NCI-H2196 (cell line): Measurements from ENCODE around the gene ABCC5.
"Not testable (repeated sequence)": the region's sequence is repeated elsewhere in the genome, so short reads cannot be mapped to it uniquely, and the experiment has no call there.

ENCODE experiments used
- DNase-seq: peaks from one replicate; lab custom pipeline; 2025; ENCODE audit not compliant: unreplicated experiment; lab: John Stamatoyannopoulos, UW

The ABCC5 gene

DNA sequence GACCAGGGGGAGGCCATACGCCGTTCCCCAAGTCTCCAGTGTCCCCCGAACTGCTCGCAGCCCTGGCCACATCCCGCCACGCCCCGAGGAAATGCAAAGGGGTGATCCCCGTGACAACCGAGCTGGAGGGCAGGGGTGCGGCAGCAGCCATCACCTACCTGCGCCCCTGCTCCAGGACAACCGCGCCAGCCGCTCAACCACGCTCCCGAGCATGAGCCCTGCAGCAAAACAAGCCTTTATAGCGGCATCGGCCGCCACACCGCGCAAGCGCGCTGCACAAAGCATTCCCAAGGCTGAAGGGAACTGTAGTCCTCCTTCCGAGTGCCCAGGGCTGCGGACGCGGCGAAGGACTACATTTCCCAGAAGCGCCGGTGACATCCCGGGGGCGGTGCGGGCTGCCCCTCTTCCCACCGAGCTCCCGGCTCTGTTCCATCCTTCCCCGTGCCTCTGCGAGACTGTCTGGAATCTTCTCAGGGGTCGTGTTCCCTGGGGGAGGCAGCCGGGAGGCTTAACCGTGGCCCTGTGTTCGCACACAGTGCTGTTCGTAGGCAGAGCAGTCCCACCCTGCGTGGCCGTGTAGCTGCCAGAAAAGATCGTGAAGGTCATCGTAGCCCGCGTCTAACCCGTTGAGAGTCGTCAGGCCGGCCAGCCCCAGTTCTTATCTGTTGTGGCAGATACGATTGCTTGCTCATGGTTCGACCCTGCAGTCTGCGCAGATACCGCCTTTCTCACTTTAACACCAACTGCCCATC is at the start of gene ABCC5:
Gene ABCC5, minus strand, starts transcription at position 213 of the 752 bp plus-strand sequence. CDS start 3,492 bp downstream, outside the sequence.
- peak; percentile 96 for DNase-seq

GRCh38 chr3:184066211-184066610 is 48.5 kb upstream of the ABCC5 start:
- no peak for DNase-seq

DNA sequence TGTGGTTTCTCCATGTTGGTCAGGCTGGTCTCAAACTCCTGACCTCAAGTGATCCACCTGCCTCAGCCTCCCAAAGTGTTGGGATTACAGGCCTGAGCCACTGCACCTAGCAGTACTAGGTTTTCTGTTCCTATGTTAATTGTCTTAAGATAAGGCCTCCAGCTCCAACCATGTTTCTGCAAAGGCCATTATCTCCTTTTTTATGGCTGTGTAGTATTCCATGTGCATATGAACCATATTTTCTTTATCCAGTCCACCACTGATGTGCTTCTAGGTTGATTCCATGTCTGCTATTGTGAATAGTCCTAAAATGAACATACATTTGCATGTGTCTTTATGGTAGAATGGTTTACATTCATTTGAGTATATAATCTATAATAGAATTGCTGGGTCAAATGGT is 45.0 kb upstream of the ABCC5 start:
- DNase-seq: no peak

- no peak for DNase-seq
Measured at GRCh38 chr3:184059424-184059823, 41.7 kb upstream of the ABCC5 start.

DNA sequence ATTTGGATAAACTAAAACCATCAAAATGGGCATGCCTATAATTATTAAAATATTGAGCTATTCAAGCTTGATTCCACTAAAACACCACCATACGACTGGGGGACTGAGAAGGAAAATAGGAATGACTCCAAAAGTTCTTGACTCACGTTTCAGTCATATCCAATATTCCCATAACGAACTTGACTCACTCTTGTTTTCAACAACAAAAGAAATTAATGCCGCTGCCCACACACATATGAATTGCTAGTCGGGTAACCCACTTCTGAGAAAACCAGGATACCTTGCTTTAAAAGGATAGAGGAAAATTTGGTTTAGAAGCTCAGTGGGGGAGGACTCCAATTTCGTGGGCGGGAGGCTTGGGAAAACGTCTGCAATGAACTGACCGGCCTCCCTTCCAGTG is 40.3 kb upstream of the ABCC5 start:
- no peak for DNase-seq

- no peak for DNase-seq
Measured at GRCh38 chr3:184052767-184053166, 35.1 kb upstream of the ABCC5 start, which contains the start of gene HTR3C. TSS of gene HTR3C (plus strand) at chr3:184053047. CDS start at chr3:184053081, 34 bp downstream.

- peak; percentile 89 for DNase-seq
Measured at GRCh38 chr3:184050217-184050847, 32.6 kb upstream of the ABCC5 start.

- DNase-seq: no peak
Measured at GRCh38 chr3:184045995-184046394, 28.3 kb upstream of the ABCC5 start.

- DNase-seq: no peak
Measured at GRCh38 chr3:184042617-184043016, 24.9 kb upstream of the ABCC5 start.

GRCh38 chr3:184040010-184040409 is 22.3 kb upstream of the ABCC5 start:
- DNase-seq: peak; percentile 63

DNA sequence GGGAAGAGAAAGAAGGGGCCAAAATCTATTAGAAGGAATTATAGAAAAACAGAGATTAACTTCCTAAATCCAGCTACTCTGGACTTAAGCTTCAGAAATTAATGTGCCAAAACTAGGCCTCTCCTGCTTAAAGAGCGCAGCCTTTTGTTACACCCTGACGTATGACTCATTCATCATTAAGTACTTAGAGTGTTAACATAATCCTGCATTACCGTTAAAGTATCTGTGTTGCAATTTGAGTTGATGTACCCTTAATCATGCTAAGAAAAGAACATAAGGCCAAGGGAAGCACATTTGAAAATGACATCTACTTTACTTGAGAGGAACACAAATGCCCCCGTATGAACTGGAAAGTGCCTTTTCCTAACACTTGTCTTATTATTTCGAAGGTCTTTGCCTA is 21.7 kb upstream of the ABCC5 start:
- DNase-seq: peak; percentile 59

DNA sequence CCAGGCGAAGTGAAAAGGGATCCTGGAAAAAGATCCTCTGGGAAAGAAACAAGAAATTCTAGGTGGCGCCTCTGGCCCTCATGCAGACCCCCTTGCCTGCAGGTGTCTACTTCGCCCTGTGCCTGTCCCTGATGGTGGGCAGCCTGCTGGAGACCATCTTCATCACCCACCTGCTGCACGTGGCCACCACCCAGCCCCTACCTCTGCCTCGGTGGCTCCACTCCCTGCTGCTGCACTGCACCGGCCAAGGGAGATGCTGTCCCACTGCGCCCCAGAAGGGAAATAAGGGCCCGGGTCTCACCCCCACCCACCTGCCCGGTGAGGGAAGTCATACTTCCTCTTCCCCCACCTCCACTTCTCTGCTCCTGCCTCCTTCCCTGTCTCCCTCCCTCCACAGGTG is 20.6 kb upstream of the ABCC5 start:
- not testable (repeated sequence) for DNase-seq

- no peak for DNase-seq
Measured at GRCh38 chr3:184037816-184038215, 20.1 kb upstream of the ABCC5 start.

DNA sequence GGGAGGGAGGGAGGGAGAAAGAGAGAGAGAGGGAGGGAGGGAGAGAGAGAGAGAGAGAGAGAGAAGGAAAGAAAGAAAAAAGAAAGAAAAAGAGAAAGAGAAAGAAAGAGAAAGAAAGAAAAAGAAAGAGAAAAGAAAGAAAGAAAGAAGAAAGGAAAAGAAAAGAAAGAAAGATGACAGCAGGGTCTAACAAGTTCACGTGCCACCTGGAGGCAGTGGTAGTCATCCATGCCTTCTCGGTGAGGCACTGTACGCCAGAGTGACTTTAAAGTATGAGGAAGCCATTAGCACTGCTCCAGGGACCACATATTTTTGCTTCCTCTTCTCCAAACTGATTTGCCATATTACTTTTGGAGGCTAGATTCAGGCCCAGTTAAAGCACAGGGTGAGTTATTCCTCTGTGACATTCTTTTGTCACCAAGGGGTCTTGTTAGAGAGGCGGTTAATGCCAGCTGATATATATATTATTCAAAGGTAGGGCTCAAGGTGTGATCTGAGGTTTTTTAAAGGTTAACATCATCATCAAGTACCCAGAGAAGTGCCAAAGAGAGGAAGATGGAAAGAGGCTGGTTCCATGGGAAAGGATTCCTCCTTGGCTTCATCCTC is 13.6 kb upstream of the ABCC5 start, which contains the start of gene HTR3D:
Gene HTR3D, plus strand, starts transcription at position 556 of the 606 bp plus-strand sequence. Its CDS starts 0 bp downstream, at position 556.
- no peak for DNase-seq

DNA sequence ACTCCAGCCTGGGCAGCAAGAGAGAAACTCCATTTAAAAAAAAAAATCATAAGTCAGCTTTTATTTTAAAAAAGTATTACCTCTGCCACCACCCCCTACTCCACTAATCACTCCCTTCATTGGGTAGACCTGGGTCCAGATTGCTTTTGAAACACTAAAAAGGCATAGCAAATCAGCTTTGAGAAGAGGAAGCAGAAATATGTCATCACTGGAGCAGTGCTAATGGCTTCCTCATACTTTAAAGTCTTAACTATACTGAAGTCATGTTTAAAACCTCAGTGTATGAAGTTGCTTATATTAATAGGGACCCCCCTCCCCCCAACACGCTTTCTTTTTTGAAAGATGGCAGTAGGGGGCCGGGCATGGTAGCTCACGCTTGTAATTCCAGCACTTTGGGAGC is 12.9 kb upstream of the ABCC5 start:
- no peak for DNase-seq

DNA sequence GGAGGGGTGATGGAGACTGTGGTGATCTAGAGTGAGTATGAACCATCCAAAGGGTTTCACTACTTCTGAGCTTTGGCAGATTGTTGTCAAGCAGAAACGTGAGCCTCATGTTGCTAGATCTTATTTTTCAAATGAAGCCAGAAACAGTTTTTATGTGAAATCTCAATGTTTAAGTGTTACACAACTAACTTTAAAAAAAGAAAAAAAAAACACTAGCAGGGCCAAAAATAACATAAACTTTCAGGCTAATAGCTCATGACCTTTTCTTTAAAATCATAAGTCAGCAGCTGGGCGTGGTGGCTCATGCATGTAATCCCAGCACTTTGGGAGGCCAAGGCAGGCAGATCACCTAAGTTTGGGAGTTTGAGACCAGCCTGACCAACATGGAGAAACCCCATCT is 11.8 kb upstream of the ABCC5 start:
- DNase-seq: no peak

DNA sequence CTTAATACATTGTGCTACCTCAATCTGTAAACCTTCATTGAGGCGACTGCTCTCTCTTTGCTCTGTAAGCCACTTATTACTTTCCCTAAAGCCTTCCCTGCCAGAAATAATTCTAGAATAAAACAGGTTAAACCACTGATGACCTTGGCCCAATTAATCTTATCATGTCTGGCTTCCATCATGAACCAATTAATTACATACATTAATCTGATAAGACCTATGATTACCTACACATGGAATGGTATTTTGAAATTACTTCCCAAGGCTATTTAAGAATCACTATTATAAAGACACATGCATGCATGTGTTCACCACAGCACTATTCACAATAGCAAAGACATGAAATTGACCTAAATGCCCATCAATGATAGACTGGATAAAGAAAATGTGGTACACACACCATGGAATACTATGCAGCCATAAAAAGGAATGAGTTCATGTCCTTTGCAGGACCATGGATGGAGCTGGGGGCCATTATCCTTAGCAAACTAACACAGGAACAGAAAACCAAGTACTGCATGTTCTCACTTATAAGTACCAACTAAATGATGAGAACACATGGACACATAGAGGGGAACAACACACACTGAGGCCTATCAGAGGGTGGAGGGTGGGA is 10.7 kb upstream of the ABCC5 start:
- DNase-seq: not testable (repeated sequence)

DNA sequence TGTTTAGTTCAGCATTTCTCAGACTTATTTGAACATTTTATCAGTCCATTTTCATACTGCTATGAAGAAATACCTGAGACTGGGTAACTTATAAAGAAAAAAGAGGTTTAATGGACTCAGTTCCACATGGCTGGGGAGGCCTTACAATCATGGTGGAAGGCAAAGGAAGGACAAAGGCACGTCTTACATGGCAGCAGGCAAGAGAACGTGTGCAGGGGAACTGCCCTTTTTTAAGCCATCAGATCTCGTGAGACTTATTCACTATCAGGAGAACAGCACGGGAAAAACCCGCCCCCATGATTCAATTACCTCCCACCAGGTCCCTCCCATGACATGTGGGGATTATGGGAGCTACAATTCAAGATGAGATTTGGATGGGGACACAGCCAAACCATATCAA is 7.6 kb upstream of the ABCC5 start:
- not testable (repeated sequence) for DNase-seq

GRCh38 chr3:184022323-184022722 is 4.6 kb upstream of the ABCC5 start:
- no peak for DNase-seq

GRCh38 chr3:184018424-184018973 is 815 bp upstream of the ABCC5 start:
- DNase-seq: no peak
